NCI-H2227 treated with DMSO at 0.1 percent for 48 hours (cell line): ENCODE results near the gene ZNF341.
"Not testable (repeated sequence)": the region's sequence is repeated elsewhere in the genome, so short reads cannot be mapped to it uniquely, and the experiment has no call there.

Experiments
- DNase-seq: peaks from one replicate; lab custom pipeline; 2025; lab: John Stamatoyannopoulos, UW

ZNF341 gene

GRCh38 chr20:33730946-33731692 lies 677 bp upstream of the ZNF341 start:
- no peak for DNase-seq

GRCh38 chr20:33732166-33732970 lies 572 bp downstream of the ZNF341 start:
- peak; percentile 97 for DNase-seq

GRCh38 chr20:33733654-33734576 lies 2.1 kb downstream of the ZNF341 start:
- no peak for DNase-seq

GRCh38 chr20:33736962-33737361 lies 5.2 kb downstream of the ZNF341 start:
- DNase-seq = no peak

- no peak for DNase-seq
Measured at GRCh38 chr20:33739493-33739892, 7.7 kb downstream of the ZNF341 start.

GRCh38 chr20:33740189-33740588 lies 8.4 kb downstream of the ZNF341 start:
- DNase-seq = no peak

GRCh38 chr20:33744181-33744580 lies 12.4 kb downstream of the ZNF341 start:
- DNase-seq = no peak

GRCh38 chr20:33744773-33745385 lies 13.1 kb downstream of the ZNF341 start:
- no peak for DNase-seq

GRCh38 chr20:33746325-33746998 lies 14.7 kb downstream of the ZNF341 start:
- no peak for DNase-seq

GRCh38 chr20:33751775-33752174 lies 20.0 kb downstream of the ZNF341 start:
- DNase-seq = no peak

- no peak for DNase-seq
Measured at GRCh38 chr20:33753143-33753542, 21.3 kb downstream of the ZNF341 start.

- DNase-seq = no peak
Measured at GRCh38 chr20:33753763-33754162, 22.0 kb downstream of the ZNF341 start.

GRCh38 chr20:33755936-33756490 lies 24.2 kb downstream of the ZNF341 start:
- DNase-seq = not testable (repeated sequence)

- no peak for DNase-seq
Measured at GRCh38 chr20:33757046-33757445, 25.2 kb downstream of the ZNF341 start.

- DNase-seq = no peak
Measured at GRCh38 chr20:33757458-33757857, 25.7 kb downstream of the ZNF341 start.

- no peak for DNase-seq
Measured at GRCh38 chr20:33761698-33762250, 30.0 kb downstream of the ZNF341 start.

GRCh38 chr20:33765099-33765498 lies 33.3 kb downstream of the ZNF341 start:
- no peak for DNase-seq

GRCh38 chr20:33765592-33765991 lies 33.8 kb downstream of the ZNF341 start:
- DNase-seq = no peak

- no peak for DNase-seq
Measured at GRCh38 chr20:33766686-33767085, 34.9 kb downstream of the ZNF341 start.

- DNase-seq = no peak
Measured at GRCh38 chr20:33767777-33768138, 36.0 kb downstream of the ZNF341 start.

GRCh38 chr20:33769043-33769442 lies 37.2 kb downstream of the ZNF341 start:
- DNase-seq = no peak
